Urinary bladder (tissue), 4 donors: ENCODE data around the gene RUNX1. TPM values are rescaled to one million over a fixed set of nuclear protein-coding genes. Genes with fewer than 3 reads are reported as not detected.

Experiments
- DNase-seq: peaks from one replicate; pipeline ENCODE4 v3.0.0-alpha.2; 2015; ENCODE audit errors: extremely low spot score
- H3K27ac ChIP-seq: one replicate; pipeline ENCODE4 v1.5.1; 2013; ENCODE audit warnings: low read depth, mild to moderate bottlenecking, moderate library complexity
- H3K36me3 ChIP-seq: one replicate; pipeline ENCODE4 v1.6.1; 2013; ENCODE audit warnings: mild to moderate bottlenecking, moderate library complexity; ENCODE audit not compliant: insufficient read depth
- H3K4me1 ChIP-seq: one replicate; pipeline ENCODE4 v1.6.1; 2013; ENCODE audit warnings: mild to moderate bottlenecking, moderate library complexity; ENCODE audit not compliant: insufficient read depth
- H3K4me3 ChIP-seq: one replicate; pipeline ENCODE4 v1.5.1; 2013; ENCODE audit warnings: low read depth, low read length
- WGBS: extraction: QIAGEN DNeasy Blood & Tissue Kit; methylation state at CpG from one replicate; pipeline ENCODE4 v1.1.7; 2013; 5-methylcytosine and 5-hydroxymethylcytosine counted together
- polyA plus RNA-seq: library from polyadenylated mRNA; stranded (reverse); fragments of 200-250 nt; gene quantifications from one replicate; pipeline ENCODE4 v1.2.3, GENCODE V29; 2013
- total RNA-seq: library from RNA; depleted of rRNA; stranded (reverse); fragments of >200 nt; gene quantifications from one replicate; pipeline ENCODE4 v1.2.3, GENCODE V29; 2014
- donor health status: healthy with polysubstance abuse.
- donor health status: healthy.

The RUNX1 gene
- total and polyA plus RNA-seq, 2 donors, result 6.6 to 15.6 TPM

DNA sequence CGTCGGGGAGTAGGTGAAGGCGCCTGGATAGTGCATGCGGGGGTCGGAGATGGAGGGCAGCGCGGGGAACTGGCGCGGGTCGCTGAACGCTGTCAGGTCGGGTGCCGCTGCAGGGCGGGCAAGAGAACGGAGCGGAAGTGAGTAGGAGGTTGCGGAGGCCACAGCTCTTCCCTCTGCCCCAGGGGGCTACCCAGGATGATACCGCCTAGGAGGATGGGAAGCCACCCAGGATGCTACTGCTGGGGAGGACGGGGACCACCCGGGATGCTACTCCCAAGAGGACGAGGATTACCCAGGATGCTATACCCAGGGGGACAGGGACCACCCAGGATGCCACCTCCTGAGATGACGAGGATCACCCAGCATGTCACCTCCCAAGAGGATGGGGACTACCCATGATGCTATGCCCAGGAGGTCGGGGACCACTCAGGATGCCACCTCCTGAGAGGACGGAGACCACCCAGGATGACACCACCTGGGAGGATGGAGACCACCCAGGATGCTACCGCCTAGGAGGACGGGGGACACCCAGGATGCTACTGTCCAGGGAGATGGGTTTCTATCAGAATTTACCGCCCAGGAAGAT, 256.5 kb downstream of the RUNX1 start:
- WGBS, result 96% methylated on average over 27 of the region's 27 CpGs
- Histone ChIP-seq H3K4me1 (no peaks in the 10 kb centered on the region), H3K27ac (no peak overlapping the region), H3K36me3 (no peaks in the 10 kb centered on the region), H3K4me3 (no peak overlapping the region)
- DNase-seq, result no peak

DNA sequence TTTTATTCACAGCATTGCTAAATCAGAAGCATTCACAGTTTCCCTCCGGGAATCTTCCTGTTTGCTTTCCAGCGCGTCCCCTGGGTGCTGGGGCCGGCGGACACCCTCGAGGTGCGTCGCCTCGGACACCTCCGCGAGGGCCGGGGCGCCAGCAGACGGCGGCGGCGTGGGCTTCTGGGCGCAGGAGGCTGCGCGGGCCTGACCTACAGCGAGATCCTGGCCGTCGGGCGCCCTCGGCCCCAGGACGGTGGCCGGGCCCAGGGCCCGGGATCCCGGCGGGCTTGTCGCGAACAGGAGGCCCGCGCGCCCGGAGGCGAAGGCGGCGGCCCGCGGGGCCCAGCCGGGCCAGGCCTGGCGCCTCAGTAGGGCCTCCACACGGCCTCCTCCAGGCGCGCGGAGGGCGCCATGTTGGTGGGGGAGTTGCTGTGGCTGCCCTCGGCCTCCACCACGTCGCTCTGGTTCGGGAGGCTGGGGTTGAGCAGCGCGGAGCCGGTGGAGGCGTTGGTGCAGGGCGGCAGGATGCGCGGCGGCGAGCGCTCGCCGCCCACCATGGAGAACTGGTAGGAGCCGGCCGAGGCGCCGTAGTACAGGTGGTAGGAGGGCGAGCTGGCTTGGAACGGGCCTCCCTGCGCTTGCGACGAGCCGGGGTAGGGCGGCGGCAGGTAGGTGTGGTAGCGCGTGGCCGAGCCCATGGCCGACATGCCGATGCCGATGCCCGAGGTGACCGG, 257.2 kb downstream of the RUNX1 start:
- H3K36me3 ChIP-seq, result no peaks in the 10 kb centered on the region
- H3K4me3 ChIP-seq, result no peak overlapping the region
- DNase-seq, result no peak
- 95% methylated on average over 84 of the region's 84 CpGs for WGBS
- H3K27ac ChIP-seq, result no peak overlapping the region
- no peaks in the 10 kb centered on the region for H3K4me1 ChIP-seq

DNA sequence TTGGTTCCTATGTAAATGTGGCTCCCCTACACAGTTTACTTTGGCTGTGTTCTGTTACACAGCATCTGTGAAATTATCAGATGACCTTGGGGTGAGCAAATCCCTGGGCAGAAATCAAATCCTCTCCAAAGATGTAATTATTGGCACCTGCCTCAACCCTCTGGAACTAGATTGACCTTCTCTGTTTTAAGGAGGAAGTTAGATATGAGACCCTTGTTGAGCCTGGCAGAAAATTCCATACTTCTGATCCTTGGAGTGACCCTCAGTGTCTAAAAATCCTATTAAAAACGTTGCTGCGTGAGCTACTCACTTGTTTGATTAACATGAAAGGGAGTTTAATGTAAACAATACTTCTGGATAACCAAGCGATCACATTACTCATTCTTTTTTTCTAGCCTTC, 258.3 kb downstream of the RUNX1 start:
- H3K27ac ChIP-seq, result no peak overlapping the region
- no peaks in the 10 kb centered on the region for H3K36me3 ChIP-seq
- H3K4me3 ChIP-seq, result no peak overlapping the region
- no peak for DNase-seq
- 49% methylated on average over 3 of the region's 3 CpGs for WGBS
- no peaks in the 10 kb centered on the region for H3K4me1 ChIP-seq

DNA sequence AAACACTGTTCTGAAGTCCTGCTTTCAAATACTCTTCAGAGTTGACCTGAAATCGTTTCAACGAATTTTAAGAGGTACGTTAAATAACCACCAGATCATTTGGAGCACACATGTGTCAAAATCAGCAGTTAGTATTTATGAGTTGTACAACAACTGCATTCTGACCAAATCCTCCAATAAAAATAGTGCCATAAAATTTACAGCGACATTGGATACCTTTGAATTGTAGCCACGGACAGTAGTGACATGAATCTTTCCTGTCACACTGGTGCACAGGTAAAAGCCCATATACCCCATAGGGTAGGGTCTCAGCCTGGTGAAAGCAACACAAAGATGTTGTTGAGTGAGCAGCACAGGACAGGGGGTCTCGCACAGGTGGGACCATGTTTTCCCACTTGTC, 258.8 kb downstream of the RUNX1 start:
- no peaks in the 10 kb centered on the region for H3K4me1 ChIP-seq
- DNase-seq, result no peak
- H3K4me3 ChIP-seq, result no peak overlapping the region
- H3K27ac ChIP-seq, result no peak overlapping the region
- no peaks in the 10 kb centered on the region for H3K36me3 ChIP-seq
- WGBS, result 63% methylated on average over 6 of the region's 6 CpGs

DNA sequence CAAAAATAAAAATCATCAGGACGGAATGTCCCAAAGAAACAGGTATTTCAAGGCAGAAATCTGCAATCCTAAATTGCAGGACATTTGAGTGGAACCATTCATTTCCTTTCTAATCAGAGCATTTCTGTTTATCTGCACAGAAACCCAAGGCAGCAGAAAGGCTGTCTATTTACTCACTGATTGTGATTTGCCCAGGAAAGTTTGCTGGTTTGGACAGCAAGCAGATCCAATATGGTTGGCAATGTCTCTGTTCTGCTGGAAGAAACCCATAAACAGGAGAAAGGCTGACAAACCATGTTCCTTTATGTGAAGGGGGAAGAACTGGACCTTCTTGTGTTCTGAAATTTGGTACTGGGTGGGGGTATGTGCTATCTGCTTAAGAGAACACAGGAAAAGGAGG, 260.2 kb downstream of the RUNX1 start:
- H3K4me1 ChIP-seq, result no peaks in the 10 kb centered on the region
- no peak overlapping the region for H3K27ac ChIP-seq
- 96% methylated on average over 1 of the region's 1 CpG for WGBS
- no peak for DNase-seq
- H3K4me3 ChIP-seq, result no peak overlapping the region
- no peaks in the 10 kb centered on the region for H3K36me3 ChIP-seq

DNA sequence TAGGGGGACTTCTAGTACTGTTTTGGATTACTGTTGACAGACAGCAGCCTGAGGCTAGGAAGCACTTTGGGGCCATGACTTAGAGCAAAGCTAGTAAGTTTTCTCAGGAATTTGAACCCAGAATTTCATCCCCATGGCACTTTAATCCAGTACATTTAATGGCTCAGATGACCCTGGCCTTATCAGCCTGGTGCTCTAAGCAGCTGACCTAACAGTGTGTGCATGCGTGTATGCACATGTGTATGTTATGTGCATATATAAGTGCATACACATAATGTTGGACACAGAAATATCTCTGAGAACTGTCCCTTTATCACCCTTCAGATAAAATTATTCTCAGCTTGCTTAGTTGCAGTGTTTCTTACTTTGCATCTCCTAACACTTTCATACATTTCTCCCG, 265.3 kb downstream of the RUNX1 start:
- no peaks in the 10 kb centered on the region for H3K4me1 ChIP-seq
- WGBS, result 96% methylated on average over 2 of the region's 2 CpGs
- no peak overlapping the region for H3K4me3 ChIP-seq
- no peaks in the 10 kb centered on the region for H3K36me3 ChIP-seq
- H3K27ac ChIP-seq, result no peak overlapping the region
- no peak for DNase-seq

DNA sequence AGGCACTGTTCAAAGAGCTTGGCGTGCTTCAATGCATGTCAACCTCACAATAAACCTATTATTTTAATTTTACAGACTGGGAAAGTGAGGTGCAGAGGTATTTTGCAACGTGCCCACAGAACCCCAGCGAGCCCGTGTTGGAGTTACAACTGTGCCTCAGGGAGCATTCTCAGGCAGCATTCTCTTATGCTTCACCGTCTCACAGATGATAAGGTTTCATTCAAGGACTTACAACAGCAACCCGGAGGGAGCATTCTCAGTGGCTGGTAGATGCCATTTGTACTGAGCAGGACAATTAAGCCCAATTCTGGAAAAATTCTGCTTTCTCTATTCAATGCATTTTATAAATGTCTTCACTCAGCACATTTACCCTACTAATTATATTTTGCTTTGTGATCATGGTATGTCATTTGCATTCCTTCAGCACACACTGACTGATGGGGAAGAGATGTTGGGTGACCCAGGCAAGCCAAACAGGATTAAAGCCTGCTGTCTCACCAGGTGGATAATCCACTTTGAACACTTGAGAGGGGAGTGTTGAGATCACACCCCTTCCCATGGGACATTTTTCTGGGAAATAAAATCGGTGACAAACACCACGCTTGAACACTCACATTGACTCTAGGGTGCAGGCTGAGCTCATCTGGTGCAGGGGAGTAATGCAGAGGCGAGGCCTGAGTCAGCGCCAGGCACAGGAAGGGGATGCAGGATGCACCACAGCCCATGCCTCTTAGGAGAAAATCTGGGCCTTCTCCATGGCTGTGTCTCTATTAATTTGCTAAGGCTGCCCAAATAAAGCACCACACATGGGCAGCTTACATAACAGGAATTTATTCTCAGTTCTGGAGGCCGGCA, 266.4 kb downstream of the RUNX1 start:
- Histone ChIP-seq H3K36me3 (no peaks in the 10 kb centered on the region), H3K4me3 (no peak overlapping the region), H3K4me1 (no peaks in the 10 kb centered on the region), H3K27ac (no peak overlapping the region)
- 82% methylated on average over 11 of the region's 11 CpGs for WGBS
- no peak for DNase-seq

DNA sequence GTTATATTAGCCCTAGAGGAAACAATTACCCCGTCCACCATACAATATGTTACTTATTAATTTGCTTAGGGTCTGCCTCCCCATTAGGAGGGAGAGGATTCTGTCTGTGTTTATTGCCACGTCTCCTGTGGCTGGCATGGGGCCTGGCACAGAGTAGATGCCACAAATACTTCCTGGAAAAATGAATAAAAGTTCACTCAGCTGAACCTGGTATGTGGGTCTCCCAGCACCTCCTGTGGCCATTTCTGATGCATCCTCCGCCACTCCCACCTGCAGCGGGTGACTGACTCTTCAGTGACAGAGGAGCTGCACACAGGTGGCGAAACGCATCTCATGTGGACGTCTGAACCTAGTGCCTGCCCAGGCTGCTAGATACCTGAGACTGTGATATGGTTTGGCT, 267.6 kb downstream of the RUNX1 start:
- Histone ChIP-seq H3K4me3 (no peak overlapping the region), H3K27ac (no peak overlapping the region), H3K36me3 (no peaks in the 10 kb centered on the region), H3K4me1 (no peaks in the 10 kb centered on the region)
- 89% methylated on average over 7 of the region's 7 CpGs for WGBS
- no peak for DNase-seq

DNA sequence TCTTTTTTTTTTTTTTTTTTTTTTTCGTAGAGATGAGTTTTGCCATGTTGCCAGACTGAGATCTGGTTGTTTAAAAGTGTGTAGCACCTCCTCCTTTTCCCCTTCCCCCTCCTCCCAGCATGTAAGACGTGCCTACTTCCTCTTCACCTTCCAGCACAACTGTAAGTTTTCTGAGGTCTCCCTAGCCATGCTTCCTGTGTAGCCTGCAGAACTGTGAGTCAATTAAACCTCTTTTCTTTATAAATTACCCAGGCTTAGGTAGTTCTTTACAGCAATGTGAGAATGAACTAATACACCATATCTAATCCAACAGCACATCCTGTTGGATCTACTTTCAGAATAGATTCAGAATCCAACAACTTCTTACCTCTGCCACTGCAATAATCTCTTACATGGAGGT, 269.2 kb downstream of the RUNX1 start:
- Histone ChIP-seq H3K4me3 (no peak overlapping the region), H3K36me3 (no peaks in the 10 kb centered on the region), H3K4me1 (no peaks in the 10 kb centered on the region), H3K27ac (no peak overlapping the region)
- DNase-seq, result no peak
- WGBS, result 35% methylated on average over 2 of the region's 2 CpGs

DNA sequence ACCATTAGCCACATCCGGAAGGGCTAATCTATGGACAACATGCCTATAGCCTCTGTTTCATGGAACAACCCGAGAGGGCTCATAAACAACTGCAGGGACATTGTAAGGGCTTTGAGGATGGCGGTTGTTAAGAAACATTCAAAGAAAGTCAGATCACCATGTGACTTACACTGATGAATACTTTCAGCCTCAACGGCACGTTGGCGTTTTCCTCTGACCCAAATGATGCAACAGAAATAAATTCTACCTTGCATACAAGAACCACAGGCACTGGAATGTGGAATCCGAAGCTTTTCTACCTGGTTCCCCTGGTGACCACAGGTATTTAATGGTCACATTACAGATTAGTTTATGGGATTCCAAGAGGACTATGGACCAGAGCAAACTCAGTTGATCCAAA, 273.3 kb downstream of the RUNX1 start:
- WGBS, result 38% methylated on average over 7 of the region's 7 CpGs
- Histone ChIP-seq H3K4me3 (no peak overlapping the region), H3K4me1 (no peaks in the 10 kb centered on the region), H3K27ac (no peak overlapping the region), H3K36me3 (no peaks in the 10 kb centered on the region)
- no peak for DNase-seq

DNA sequence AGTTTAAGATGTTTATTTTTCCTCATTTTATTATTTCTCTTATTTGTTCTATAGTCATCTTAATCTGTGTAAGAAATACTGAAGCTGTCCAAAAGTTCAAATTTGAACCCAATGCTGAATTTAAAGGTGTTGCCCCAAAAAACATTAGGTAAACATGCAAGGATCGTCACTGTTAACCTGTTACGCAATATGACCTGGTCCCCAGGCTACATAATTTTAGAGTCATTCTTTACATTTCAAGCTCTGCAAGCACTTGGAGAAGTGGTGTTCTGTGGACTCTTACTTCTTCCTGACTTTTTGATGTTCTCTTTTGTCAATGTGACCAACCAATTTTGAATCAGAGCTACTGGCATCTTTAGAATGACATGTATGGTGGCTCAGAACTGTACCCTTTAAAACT, 274.4 kb downstream of the RUNX1 start:
- DNase-seq, result no peak
- WGBS, result 60% methylated on average over 2 of the region's 2 CpGs
- Histone ChIP-seq H3K4me1 (no peaks in the 10 kb centered on the region), H3K4me3 (no peak overlapping the region), H3K36me3 (no peaks in the 10 kb centered on the region), H3K27ac (no peak overlapping the region)

DNA sequence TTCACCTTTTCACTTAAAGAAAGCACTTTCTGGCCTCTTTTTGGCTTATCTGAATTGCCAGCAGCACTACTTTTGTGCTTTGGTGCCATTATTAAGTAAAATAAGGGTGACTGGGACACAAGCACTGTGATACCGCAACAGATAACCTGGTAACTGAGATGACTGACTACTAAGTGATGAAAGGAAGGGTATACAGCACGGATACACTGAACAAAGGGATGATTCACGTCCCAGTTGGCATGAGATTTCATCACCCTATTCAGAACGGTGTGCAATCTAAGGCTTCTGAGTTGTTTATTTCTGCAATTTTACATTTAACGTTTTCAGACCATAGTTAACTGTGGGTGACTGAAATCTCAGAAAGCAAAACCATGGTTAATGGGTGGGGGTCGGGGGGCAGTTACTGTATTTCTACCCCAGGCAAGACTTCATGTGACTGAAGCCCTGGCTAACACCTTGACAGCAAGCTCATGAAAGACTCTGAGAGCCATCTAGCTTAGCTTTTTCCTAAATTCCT, 277.5 kb downstream of the RUNX1 start:
- Histone ChIP-seq H3K36me3 (no peaks in the 10 kb centered on the region), H3K4me3 (no peak overlapping the region), H3K4me1 (no peaks in the 10 kb centered on the region), H3K27ac (no peak overlapping the region)
- 57% methylated on average over 6 of the region's 6 CpGs for WGBS
- no peak for DNase-seq

DNA sequence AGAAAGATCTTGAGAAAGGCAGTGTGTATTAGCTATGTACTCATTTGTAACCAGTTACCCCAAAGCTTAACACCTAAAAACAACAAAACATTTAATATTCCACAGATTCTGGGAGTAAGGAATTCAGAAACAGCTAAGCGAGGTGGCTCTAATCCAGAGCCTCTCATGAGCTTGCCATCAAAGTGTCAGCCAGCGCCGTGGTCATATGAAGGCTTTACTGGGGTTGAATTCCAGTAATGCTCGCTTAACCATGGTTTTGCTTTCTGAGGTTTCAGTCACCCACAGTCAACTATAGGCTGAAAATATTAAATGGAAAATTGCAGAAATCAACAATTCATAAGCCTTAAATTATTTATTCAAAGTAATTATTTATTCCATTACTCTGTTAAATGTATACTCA, 278.5 kb downstream of the RUNX1 start:
- Histone ChIP-seq H3K36me3 (no peaks in the 10 kb centered on the region), H3K4me1 (no peaks in the 10 kb centered on the region), H3K4me3 (no peak overlapping the region), H3K27ac (no peak overlapping the region)
- DNase-seq, result no peak
- WGBS, result 40% methylated on average over 4 of the region's 4 CpGs

DNA sequence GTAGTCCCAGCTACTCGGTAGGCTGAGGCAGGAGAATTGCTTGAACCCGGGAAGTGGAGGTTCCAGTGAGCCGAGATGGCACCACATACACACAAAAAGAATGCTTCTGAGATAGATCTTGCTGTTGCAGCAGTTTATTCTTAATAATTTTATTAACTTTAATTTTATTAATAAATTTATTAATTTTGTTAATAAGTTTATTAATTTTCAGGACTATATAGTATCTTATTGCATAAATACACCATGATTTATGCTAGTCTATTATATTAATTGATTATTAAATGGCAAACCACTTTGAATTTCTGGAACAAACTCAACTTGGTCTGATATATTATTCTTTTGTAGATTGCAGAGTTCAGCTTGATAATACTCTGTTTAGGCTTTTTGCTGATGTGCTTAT, 280.8 kb downstream of the RUNX1 start:
- 97% methylated on average over 3 of the region's 3 CpGs for WGBS
- DNase-seq, result no peak
- Histone ChIP-seq H3K4me3 (no peak overlapping the region), H3K27ac (no peak overlapping the region), H3K4me1 (no peaks in the 10 kb centered on the region), H3K36me3 (no peaks in the 10 kb centered on the region)
